HL-60/S4 treated with retinoic acid at 250 ng/mL for 4 days and 3 days (cell line): Measurements from ENCODE around the gene PTPRD.
"Not testable (repeated sequence)": the region's sequence is repeated elsewhere in the genome, so short reads cannot be mapped to it uniquely, and the experiment has no call there.

Experiments used
- in situ Hi-C: fragments of 300-500 bp; cut with MboI; formaldehyde crosslinking; loops from 2 replicates; pipeline ENCODE4 v1.7.0; 2022; ENCODE audit warnings: low sequenced_read_pairs

The PTPRD gene

GRCh38 chr9:9998491-9999287, 614.1 kb downstream of the PTPRD start:
- in situ Hi-C loops, result no loop called here

GRCh38 chr9:9997585-9997984, 615.2 kb downstream of the PTPRD start:
- in situ Hi-C loops, result no loop called here

GRCh38 chr9:9996259-9996658, 616.5 kb downstream of the PTPRD start:
- in situ Hi-C loops, result no loop called here

GRCh38 chr9:9992936-9993335, 619.9 kb downstream of the PTPRD start:
- in situ Hi-C loops, result no loop called here

GRCh38 chr9:9973062-9973461, 639.7 kb downstream of the PTPRD start:
- in situ Hi-C loops, result no loop called here

- in situ Hi-C loops, result no loop called here
Observed at GRCh38 chr9:9970514-9970913, 642.3 kb downstream of the PTPRD start.

- in situ Hi-C loops, result no loop called here
Observed at GRCh38 chr9:9963841-9964240, 649.0 kb downstream of the PTPRD start.

GRCh38 chr9:9961934-9962333, 650.9 kb downstream of the PTPRD start:
- in situ Hi-C loops, result no loop called here

- in situ Hi-C loops, result no loop called here
Observed at GRCh38 chr9:9961487-9961886, 651.3 kb downstream of the PTPRD start.

GRCh38 chr9:9951556-9952160, 661.1 kb downstream of the PTPRD start:
- in situ Hi-C loops, result no loop called here

GRCh38 chr9:9950813-9951212, 662.0 kb downstream of the PTPRD start:
- in situ Hi-C loops, result no loop called here

GRCh38 chr9:9949978-9950377, 662.8 kb downstream of the PTPRD start:
- in situ Hi-C loops, result no loop called here

GRCh38 chr9:9949368-9949767, 663.4 kb downstream of the PTPRD start:
- in situ Hi-C loops, result no loop called here

- in situ Hi-C loops, result no loop called here
Observed at GRCh38 chr9:9945966-9946365, 666.8 kb downstream of the PTPRD start.

GRCh38 chr9:9942764-9943424, 669.9 kb downstream of the PTPRD start:
- in situ Hi-C loops, result no loop called here

GRCh38 chr9:9938432-9938831, 674.4 kb downstream of the PTPRD start:
- in situ Hi-C loops, result no loop called here

- in situ Hi-C loops, result not testable (repeated sequence)
Observed at GRCh38 chr9:9931464-9931863, 681.3 kb downstream of the PTPRD start.

- in situ Hi-C loops, result no loop called here
Observed at GRCh38 chr9:9924376-9924775, 688.4 kb downstream of the PTPRD start.

GRCh38 chr9:9921805-9922204, 691.0 kb downstream of the PTPRD start:
- in situ Hi-C loops, result no loop called here

- in situ Hi-C loops, result no loop called here
Observed at GRCh38 chr9:9920425-9921060, 692.3 kb downstream of the PTPRD start.

- in situ Hi-C loops, result no loop called here
Observed at GRCh38 chr9:9919174-9919775, 693.5 kb downstream of the PTPRD start.
